ENCODE results near the gene GCNT1. TPM values are rescaled to one million over a fixed set of nuclear protein-coding genes. Genes with fewer than 3 reads are reported as not detected.

Gene GCNT1
- total and polyA plus RNA-seq, 2 of the 4 experiments (the other 2 are of a cell fraction): 12.5 to 46.6 TPM

DNA sequence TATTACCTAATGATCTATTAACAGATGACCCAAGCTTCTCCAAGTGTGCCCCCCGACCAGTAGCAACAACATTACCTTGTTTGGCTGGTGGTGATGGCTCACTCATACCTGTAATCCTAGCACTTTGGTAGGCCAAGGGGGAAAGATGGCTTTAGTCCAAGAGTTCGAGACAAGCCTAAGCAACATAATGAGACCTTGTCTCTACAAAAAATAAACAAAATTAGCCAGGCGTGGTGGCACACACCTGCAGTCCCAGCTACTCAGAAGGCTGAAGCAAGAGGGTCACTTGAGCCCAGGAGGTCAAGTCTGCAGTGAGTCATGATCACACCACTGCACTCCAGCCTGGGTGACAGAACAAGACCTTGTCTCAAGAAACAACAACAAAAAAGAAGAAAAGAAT, 62.9 kb downstream of the GCNT1 start:
- no peak overlapping the region for H3K9ac ChIP-seq (ENCODE audit: low read depth, low read length)
- BruUV-seq (replicated peaks): no TSS peak
- ChIA-PET CTCF (interaction anchor here (0.6 kb wide), 1 partner anchor 11 kb away, joined by 3 read pairs; no protein-coding TSS in a partner anchor), POLR2A (ENCODE audit: unreplicated experiment) (no interaction called here)
- WGBS, 2 experiments (ENCODE audit: extremely low coverage in 2 of 2, insufficient read length in 1 of 2): no CpG with 5 or more reads among the region's 3 CpGs
- H2AFZ ChIP-seq (replicated peaks; ENCODE audit: low read length, poor library complexity): no peak overlapping the region
- H4K20me1 ChIP-seq (ENCODE audit: insufficient read depth, low read length): no peaks in the 10 kb centered on the region
- dilution Hi-C loops (cut with HindIII; ENCODE audit: low sequenced_read_pairs, unreplicated experiment) (no loop called here), intact Hi-C loops (cut with micrococcal nuclease) (no loop called here), in situ Hi-C loops (cut with MboI; ENCODE audit: low sequenced_read_pairs) (no loop called here)
- H3K56ac ChIP-seq (ENCODE audit: extremely low read depth, insufficient read depth, low read length): no peak overlapping the region
- no peak overlapping the region for H2BK20ac ChIP-seq (ENCODE audit: low read depth, low read length)
- no peak overlapping the region for H2BK15ac ChIP-seq (ENCODE audit: low read depth, low read length)
- H3K23ac ChIP-seq (ENCODE audit: low read depth, low read length): no peak overlapping the region
- no peaks in the 10 kb centered on the region for H3K4me1 ChIP-seq (ENCODE audit: control insufficient read depth, insufficient read depth, low read length)
- H3K79me1 ChIP-seq (ENCODE audit: low read depth in 1 of 2, low read length in 2 of 2): no peaks in the 10 kb centered on the region
- no peaks in the 10 kb centered on the region for H3K36me3 ChIP-seq (ENCODE audit: control insufficient read depth, insufficient read depth, low read length)
- TF ChIP-seq CTCF (conservative IDR thresholded peaks at IDR 0.05; ENCODE audit: low read depth, low read length) (no peak), CHD1 (IDR thresholded peaks at IDR 0.05; ENCODE audit: low read depth, low read length) (no peak), MAFK (IDR thresholded peaks at IDR 0.05; ENCODE audit: low read depth, low read length) (no peak), FOS (IDR thresholded peaks at IDR 0.05; ENCODE audit: low read depth, low read length) (no peak), BHLHE40 (IDR thresholded peaks at IDR 0.05; ENCODE audit: low read depth, low read length) (no peak), RFX5 (IDR thresholded peaks at IDR 0.05; ENCODE audit: low read depth, low read length) (no peak), NFE2L2 (IDR thresholded peaks at IDR 0.05; ENCODE audit: low read depth, low read length) (no peak), MAZ (IDR thresholded peaks at IDR 0.05; ENCODE audit: borderline replicate concordance, low read depth, low read length) (no peak), POLR2A (IDR thresholded peaks at IDR 0.05; ENCODE audit: low read depth, low read length) (no peak), SMC3 (IDR thresholded peaks at IDR 0.05; ENCODE audit: low read depth, low read length) (no peak), CEBPB (IDR thresholded peaks at IDR 0.05; ENCODE audit: low read depth, low read length) (no peak), ELK1 (IDR thresholded peaks at IDR 0.05; ENCODE audit: borderline replicate concordance, low read depth, low read length) (no peak), RAD21 (IDR thresholded peaks at IDR 0.05; ENCODE audit: low read length) (no peak), RCOR1 (IDR thresholded peaks at IDR 0.05; ENCODE audit: insufficient replicate concordance, low read length) (no peak), MXI1 (IDR thresholded peaks at IDR 0.05; ENCODE audit: borderline replicate concordance, low read depth, low read length) (no peak)
- TF ChIP-seq, protein P1, sequence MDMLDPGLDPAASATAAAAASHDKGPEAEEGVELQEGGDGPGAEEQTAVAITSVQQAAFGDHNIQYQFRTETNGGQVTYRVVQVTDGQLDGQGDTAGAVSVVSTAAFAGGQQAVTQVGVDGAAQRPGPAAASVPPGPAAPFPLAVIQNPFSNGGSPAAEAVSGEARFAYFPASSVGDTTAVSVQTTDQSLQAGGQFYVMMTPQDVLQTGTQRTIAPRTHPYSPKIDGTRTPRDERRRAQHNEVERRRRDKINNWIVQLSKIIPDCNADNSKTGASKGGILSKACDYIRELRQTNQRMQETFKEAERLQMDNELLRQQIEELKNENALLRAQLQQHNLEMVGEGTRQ (IDR thresholded peaks at IDR 0.05; ENCODE audit: low read depth, low read length): no peak
- H4K91ac ChIP-seq (ENCODE audit: insufficient read depth, low read depth, low read length): no peak overlapping the region
- H2AK5ac ChIP-seq (ENCODE audit: low read depth, low read length): no peak overlapping the region
- no peak overlapping the region for H2AK9ac ChIP-seq (replicated peaks; ENCODE audit: low read depth, low read length, poor library complexity)
- H3K27ac ChIP-seq (ENCODE audit: insufficient read depth, low read length): no peak overlapping the region
- no peak overlapping the region for H2BK5ac ChIP-seq (ENCODE audit: low read depth, low read length, poor library complexity, severe bottlenecking)
- ATAC-seq (ENCODE audit: low read depth) (no peak), DNase-seq (no peak)
- no peak overlapping the region for H3K4ac ChIP-seq (ENCODE audit: low read depth, low read length)
- no peak overlapping the region for H3K4me2 ChIP-seq (ENCODE audit: low read depth, low read length)
- H3K18ac ChIP-seq (ENCODE audit: low read depth, low read length): no peak overlapping the region
- no peaks in the 10 kb centered on the region for H3K9me3 ChIP-seq (ENCODE audit: control insufficient read depth, insufficient read depth, low read length)
- no peak overlapping the region for H4K5ac ChIP-seq (ENCODE audit: low read depth, low read length)
- no peak overlapping the region for H2BK120ac ChIP-seq (ENCODE audit: low read depth, low read length)
- H3K27me3 ChIP-seq (ENCODE audit: control insufficient read depth, insufficient read depth, low read length): no peaks in the 10 kb centered on the region
- no peak overlapping the region for H3K4me3 ChIP-seq (ENCODE audit: insufficient read depth, low read depth, low read length)
- H3K9me1 ChIP-seq (ENCODE audit: insufficient read depth, low read length): no peaks in the 10 kb centered on the region
- no peak overlapping the region for H4K8ac ChIP-seq (ENCODE audit: low read depth in 2 of 2, low read length in 2 of 2)
- no peak overlapping the region for H3K14ac ChIP-seq (replicated peaks; ENCODE audit: low read depth, low read length)
